HepG2 (cell line): ENCODE data around the gene OSBPL1A. TPM values are rescaled to one million over a fixed set of nuclear protein-coding genes. Genes with fewer than 3 reads are reported as not detected.

Experiments
- DNMT1 ChIP-seq: sonication (generic); formaldehyde crosslinking; IDR thresholded peaks from 2 replicates; pipeline ENCODE4 v1.5.1; 2020; ENCODE audit warnings: mild to moderate bottlenecking, missing genetic modification reagents
- MED1 ChIP-seq: sonication (generic); formaldehyde crosslinking; IDR thresholded peaks from 2 replicates; pipeline ENCODE4 v1.4.0; 2020; ENCODE audit warnings: missing genetic modification reagents
- TEAD3 ChIP-seq: optimal IDR thresholded peaks from 2 replicates; pipeline ENCODE3; 2016; ENCODE audit warnings: borderline replicate concordance
- ZBTB10 ChIP-seq: sonication (generic); formaldehyde crosslinking; IDR thresholded peaks from 2 replicates; pipeline ENCODE4 v1.4.0; 2020; ENCODE audit warnings: missing genetic modification reagents, borderline replicate concordance
- ZMAT3 ChIP-seq: sonication (generic); formaldehyde crosslinking; conservative IDR thresholded peaks from 2 replicates; pipeline ENCODE4 v1.7.0; 2021; ENCODE audit warnings: missing genetic modification reagents
- ZNF20 ChIP-seq: sonication (generic); formaldehyde crosslinking; IDR thresholded peaks from 2 replicates; pipeline ENCODE4 v1.4.0; 2020; ENCODE audit warnings: mild to moderate bottlenecking, moderate library complexity, missing genetic modification reagents
- ZNF674 ChIP-seq: sonication (generic); formaldehyde crosslinking; IDR thresholded peaks from 2 replicates; pipeline ENCODE4 v1.5.0; 2020; ENCODE audit warnings: low read depth, mild to moderate bottlenecking, missing genetic modification reagents
- polyA plus RNA-seq, 8 experiments: library from polyadenylated mRNA; depleted of rRNA in 3 of 8; stranded (reverse) in 7 of 8; unstranded in 1 of 8; fragments of >200 nt; fragmentation: Illumina TruSeq in 4 of 8; extraction: Trizol in 4 of 8; gene quantifications; 2 replicates each; pipeline versions ENCODE4 v1.2.1 to v1.2.3, GENCODE V29; 2011 to 2016; ENCODE audit warnings: low read depth in 4 of 8, missing spikeins in 1 of 8, mixed read lengths in 1 of 8; ENCODE audit not compliant: insufficient read depth in 1 of 8
- total RNA-seq, 5 experiments: library from RNA; depleted of rRNA; stranded (reverse); fragments of >200 nt; fragmentation: Illumina TruSeq; extraction: Trizol; gene quantifications; 2 replicates each; pipeline ENCODE4 v1.2.3, GENCODE V29; 2016; ENCODE audit warnings: low read depth in 1 of 5
- TF ChIP-seq, protein P1 (sequence below), 2 experiments: IDR thresholded peaks; 2 replicates each; pipeline ENCODE4 v1.6.1; 2011 to 2012; ENCODE audit warnings: low read length in 2 of 2, borderline replicate concordance in 1 of 2, low read depth in 1 of 2, mild to moderate bottlenecking in 1 of 2, moderate library complexity in 1 of 2
- TF ChIP-seq, protein P2 (sequence below): sonication (generic); formaldehyde crosslinking; IDR thresholded peaks from 2 replicates; pipeline ENCODE4 v1.4.0; 2020; ENCODE audit warnings: missing genetic modification reagents

OSBPL1A gene
- total and polyA plus RNA-seq, 2 of the 13 experiments (the other 11 are each of a cell fraction or from before 2014, with no cell fraction given), result 0.02 TPM; not detected in 1

DNA sequence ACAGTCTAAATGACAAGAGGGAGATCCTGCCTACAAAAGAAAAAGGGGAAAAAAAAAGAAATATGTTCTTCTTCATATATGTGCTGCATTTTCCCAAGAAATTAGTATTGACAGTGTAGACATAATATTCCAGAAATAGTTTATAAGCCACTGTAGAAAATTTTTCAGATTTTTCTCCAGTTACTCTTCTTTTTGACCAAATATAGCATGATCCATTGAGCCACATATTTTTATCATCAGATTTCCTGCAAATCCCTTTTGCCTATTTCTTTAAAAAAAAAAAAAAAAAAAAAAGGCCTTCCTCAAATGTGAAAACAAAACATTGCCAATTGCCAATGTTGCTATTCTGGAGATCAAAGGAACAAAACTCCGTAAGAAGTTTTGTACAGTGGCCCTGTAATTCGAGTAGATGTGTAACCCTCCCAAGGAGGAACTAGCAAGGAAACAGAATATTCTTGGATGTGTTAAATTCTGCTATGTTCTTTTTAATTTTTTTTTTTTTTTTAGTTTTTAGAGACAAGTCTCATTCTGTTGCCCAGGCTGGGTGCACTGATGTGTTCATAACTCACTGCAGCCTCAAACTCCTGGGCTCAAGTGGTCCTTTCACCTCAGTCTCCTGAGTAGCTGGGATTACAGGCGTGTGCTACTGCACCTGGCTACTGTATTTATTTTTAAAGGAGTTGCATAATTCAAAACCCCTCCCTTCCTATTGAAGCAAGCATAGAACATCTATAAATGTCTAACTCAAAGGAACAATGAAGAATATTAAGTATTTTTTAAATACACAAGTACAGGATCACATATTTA, 271.3 kb downstream of the OSBPL1A start (continued):
- TF ChIP-seq, protein P1, sequence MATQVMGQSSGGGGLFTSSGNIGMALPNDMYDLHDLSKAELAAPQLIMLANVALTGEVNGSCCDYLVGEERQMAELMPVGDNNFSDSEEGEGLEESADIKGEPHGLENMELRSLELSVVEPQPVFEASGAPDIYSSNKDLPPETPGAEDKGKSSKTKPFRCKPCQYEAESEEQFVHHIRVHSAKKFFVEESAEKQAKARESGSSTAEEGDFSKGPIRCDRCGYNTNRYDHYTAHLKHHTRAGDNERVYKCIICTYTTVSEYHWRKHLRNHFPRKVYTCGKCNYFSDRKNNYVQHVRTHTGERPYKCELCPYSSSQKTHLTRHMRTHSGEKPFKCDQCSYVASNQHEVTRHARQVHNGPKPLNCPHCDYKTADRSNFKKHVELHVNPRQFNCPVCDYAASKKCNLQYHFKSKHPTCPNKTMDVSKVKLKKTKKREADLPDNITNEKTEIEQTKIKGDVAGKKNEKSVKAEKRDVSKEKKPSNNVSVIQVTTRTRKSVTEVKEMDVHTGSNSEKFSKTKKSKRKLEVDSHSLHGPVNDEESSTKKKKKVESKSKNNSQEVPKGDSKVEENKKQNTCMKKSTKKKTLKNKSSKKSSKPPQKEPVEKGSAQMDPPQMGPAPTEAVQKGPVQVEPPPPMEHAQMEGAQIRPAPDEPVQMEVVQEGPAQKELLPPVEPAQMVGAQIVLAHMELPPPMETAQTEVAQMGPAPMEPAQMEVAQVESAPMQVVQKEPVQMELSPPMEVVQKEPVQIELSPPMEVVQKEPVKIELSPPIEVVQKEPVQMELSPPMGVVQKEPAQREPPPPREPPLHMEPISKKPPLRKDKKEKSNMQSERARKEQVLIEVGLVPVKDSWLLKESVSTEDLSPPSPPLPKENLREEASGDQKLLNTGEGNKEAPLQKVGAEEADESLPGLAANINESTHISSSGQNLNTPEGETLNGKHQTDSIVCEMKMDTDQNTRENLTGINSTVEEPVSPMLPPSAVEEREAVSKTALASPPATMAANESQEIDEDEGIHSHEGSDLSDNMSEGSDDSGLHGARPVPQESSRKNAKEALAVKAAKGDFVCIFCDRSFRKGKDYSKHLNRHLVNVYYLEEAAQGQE (IDR thresholded peaks at IDR 0.05; ENCODE audit: borderline replicate concordance in 1 of 2, low read depth in 1 of 2, low read length in 2 of 2), result no peak
- TF ChIP-seq ZNF20, result no peak
- TF ChIP-seq, protein P2, sequence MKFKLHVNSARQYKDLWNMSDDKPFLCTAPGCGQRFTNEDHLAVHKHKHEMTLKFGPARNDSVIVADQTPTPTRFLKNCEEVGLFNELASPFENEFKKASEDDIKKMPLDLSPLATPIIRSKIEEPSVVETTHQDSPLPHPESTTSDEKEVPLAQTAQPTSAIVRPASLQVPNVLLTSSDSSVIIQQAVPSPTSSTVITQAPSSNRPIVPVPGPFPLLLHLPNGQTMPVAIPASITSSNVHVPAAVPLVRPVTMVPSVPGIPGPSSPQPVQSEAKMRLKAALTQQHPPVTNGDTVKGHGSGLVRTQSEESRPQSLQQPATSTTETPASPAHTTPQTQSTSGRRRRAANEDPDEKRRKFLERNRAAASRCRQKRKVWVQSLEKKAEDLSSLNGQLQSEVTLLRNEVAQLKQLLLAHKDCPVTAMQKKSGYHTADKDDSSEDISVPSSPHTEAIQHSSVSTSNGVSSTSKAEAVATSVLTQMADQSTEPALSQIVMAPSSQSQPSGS (CRISPR knock-in tag), result no peak
- TF ChIP-seq TEAD3 (CRISPR knock-in tag), result no peak
- TF ChIP-seq ZMAT3 (CRISPR knock-in tag), result no peak
- TF ChIP-seq DNMT1 (CRISPR knock-in tag), result no peak
- TF ChIP-seq ZBTB10 (CRISPR knock-in tag), result no peak
- TF ChIP-seq MED1, result no peak
- TF ChIP-seq ZNF674, result no peak
